Stimulated activated CD8-positive, alpha-beta memory T cell treated with anti-CD3 and anti-CD28 coated beads, Interleukin-15, amount 100 ng/mL, for 4 hours (primary cell): ENCODE data around the gene MYH14.
"Not testable (repeated sequence)": the region's sequence is repeated elsewhere in the genome, so short reads cannot be mapped to it uniquely, and the experiment has no call there.

Experiments
- DNase-seq, 2 donors: peaks; one replicate each; pipeline ENCODE4 v3.0.0-alpha.2; 2020; ENCODE audit warnings: low read depth in 2 of 2

Gene MYH14

DNA sequence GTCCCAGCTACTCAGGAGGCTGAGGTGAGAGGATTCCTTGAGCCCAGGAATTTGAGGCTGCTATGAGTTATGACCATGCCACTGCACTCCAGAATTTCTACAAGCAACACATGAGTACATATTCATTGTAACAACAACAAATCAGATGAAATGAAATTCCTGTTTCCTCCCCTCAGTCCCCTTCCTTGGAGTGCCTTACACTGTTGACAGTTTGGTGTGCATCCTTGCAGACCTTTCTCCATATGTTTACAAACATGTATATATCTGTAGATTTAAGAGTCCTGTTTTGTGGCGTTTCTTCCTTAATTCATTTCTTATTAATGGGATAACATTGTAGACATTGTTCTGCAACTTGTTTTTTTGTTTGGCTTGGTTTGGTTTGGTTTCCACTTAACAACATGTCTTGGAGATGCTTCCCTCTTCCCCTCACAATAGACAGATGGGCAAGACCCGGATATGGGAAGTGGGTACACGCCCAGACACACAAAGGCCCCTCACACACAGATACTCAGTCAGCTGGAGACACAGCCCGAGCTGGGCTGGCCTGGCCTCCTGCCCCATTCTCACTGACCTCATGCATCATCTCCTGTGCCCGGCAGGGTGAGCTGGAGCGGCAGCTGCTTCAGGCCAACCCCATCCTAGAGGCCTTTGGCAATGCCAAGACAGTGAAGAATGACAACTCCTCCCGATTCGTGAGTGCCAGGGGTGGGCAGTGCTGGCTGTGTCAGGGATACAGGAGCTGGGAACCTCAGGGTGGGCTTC, 21.7 kb downstream of the MYH14 start:
- no peak for DNase-seq

DNA sequence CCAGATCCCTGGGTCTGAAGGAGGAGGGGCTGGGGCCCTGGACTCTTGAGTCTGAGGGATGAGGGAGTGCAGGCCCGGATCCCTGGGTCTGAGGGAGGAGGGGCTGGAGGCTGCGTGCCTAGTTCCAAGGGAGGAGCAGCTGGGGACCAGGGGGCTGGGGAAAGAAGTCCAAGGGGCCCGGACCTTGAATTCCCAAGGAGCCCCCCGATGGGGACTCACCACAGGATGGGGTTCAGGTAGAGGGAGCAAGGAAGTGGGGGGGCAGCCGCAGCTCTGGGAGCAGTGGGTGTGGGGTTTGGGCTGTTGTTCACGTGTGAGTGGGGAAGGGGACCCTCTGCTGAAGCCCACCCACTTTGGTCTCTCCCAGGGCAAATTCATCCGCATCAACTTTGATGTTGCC, 23.1 kb downstream of the MYH14 start:
- DNase-seq = no peak

DNA sequence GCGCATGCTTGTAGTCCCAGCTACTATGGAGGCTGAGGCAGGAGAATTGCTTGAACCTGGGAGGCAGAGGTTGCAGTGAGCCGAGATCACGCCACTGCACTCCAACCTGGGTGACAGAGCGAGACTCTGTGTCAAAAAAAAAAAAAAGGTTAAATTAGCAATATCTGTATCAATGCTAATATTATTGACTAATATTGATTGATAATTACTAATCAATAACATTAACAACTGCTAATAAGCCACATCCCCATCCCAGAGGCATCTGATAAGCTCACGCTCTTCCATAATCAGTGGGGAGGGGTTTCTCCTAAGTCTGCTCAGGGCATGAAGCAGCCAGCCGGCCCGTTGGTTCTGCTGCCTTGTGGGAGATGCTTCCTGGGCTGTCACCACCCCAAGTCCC, 24.7 kb downstream of the MYH14 start:
- not testable (repeated sequence) for DNase-seq

DNA sequence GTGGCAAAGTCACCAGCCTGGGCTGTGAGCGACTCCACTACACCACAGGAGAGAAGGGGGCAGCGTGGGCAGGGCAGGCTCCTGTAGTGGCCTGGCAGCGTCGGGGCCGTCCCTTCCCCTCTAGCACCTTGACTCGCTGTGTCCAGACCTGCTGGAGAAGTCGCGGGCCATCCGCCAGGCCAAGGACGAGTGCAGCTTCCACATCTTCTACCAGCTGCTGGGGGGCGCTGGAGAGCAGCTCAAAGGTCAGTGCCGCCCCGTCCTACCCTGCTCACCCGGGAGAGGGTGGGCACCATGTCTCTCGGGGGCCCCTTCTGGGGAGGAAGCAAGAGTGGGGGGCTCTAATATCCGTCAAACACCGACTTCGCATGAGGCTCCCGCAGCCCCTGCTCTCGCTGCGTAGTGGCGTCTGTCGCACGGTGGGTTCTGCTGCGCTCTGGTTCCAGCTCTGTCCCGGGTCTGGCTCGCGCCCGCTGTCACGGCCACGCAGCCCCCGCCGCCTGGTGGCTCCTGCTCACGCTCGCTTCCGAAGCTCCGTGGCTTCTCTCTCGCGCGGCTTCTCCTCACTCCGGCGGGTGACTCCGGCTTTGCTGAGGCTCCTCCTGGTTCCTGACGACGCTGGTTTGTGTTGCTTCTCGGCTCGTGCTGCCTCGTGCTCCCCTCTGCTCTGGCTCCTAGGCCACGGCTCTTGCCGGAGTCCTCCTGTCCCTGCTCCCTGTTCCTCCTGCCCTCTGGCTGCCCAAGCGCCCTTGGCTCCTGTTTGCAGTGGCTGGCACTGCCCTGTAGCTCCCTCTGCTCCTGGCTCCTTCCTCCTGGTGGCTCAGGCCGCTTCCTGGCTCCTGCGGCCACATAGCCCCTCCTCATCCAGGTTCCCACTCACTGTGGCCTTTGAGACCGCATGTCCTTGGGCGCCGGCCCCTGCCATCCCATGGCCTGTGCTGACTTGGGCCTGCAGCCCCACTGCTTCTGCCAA, 27.2 kb downstream of the MYH14 start:
- no peak for DNase-seq

DNA sequence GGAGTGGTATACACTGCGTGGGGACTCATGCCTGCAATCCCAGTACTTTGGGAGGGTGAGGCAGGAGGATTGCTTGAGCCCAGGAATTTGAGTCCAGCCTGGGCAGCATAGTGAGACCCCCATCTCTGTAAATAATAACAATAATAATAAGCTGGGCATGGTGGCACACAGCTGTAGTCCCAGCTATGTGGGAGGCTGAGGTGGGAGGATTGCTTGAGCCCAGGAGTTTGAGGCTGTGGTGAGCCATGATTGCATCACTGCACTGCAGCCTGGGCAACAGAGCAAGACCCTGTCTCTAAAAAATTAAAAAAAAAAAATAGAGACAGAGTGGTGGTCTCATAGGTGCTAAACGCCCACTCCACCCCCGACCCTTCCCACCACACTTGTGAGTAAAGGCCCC, 28.0 kb downstream of the MYH14 start:
- DNase-seq = not testable (repeated sequence)

DNA sequence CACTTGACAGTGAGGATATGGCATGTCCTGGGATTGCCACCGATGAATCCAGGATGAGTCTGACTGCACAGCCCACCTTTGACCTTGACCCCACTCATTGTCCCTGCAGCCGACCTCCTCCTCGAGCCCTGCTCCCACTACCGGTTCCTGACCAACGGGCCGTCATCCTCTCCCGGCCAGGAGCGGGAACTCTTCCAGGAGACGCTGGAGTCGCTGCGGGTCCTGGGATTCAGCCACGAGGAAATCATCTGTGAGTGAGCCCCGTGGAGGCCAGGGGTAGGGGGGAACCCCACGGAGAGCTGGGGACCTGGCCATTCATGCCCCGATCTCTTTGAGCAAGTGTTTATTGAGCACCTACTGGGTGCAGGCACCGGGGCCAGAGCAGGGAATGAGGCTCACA, 28.4 kb downstream of the MYH14 start:
- no peak for DNase-seq

DNA sequence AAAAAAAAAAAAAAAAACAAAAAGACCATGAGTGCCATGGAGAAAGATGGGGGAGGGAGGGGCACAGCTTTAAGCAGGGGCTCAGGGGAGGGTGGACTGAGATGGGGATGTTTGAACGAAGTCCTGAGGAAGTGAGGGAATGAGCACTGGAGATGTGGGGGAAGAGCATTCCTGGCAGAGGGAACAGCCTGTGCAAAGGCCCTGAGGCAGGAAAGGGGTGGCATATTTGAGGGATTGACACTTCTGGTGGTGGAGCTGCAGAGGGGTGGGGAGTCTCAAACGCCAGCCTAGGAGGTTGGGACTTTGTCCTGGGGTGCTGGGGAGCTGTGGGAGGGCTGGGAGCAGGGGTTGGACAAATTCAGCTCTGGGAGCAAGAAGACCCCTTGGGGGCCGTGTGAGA, 29.2 kb downstream of the MYH14 start:
- DNase-seq = no peak

DNA sequence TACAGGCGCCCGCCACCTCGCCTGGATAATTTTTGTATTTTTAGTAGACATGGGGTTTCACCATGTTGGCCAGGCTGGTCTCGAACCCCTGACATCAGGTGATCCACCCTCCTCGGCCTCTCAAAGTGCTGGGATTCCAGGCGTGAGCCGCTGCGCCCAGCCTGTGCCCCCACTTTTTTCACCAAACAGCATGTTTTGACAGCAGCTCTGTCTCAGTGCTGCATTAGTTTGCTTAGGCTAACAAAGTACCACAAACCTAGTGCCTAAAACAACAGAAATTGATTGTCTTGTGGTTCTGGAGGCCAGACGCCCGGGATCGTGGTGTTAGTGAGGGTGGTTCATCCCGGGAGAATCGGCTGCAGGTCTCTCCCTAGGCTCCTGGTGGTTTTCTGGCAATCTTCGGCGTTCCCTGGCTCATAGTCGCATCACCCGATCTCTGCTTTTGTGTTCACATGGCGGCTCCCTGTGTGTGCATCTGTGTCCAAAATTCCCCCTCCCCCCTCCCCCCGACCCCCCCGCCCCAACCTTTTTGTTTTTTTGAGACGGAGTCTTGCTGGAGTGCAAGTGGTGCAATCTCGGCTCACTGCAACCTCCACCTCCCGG, 30.0 kb downstream of the MYH14 start:
- DNase-seq = no peak

DNA sequence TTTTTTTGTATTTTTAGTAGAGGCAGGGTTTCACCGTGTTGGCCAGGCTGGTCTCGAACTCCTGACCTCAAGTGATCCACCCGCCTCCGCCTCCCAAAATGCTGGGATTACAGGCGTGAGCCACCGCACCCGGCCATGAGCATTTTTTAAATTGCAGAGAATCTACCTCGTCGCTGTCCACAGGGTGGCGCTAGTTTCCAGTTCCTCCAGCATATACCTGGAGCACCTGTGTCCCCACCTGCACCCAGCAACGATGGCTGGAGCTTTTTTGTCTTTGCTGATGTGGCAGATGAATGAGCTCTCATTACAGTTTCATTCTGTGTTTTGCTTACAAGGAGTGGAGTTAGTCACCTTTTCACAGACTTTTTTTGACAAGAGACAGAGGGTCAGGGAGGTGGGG, 34.1 kb downstream of the MYH14 start:
- not testable (repeated sequence) for DNase-seq

DNA sequence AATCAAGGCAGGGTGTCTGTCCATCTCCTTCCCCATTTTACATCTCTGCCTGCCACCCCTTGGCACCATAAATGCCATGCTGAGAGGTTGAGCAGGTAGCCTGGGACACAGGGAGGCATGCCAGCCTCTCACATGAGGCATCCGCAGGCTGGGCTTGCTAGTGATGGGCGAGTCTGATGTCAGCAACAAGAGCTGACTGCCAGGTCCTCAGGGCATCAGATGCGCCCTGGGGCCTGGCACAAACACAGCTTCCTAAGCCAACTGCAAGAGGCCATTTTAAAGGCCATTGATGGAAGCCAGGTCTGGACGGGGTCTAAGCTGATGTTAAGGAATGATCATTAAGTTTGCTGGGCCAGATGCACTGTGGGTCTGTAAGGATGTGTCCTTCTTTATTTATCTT, 34.6 kb downstream of the MYH14 start:
- DNase-seq = no peak

DNA sequence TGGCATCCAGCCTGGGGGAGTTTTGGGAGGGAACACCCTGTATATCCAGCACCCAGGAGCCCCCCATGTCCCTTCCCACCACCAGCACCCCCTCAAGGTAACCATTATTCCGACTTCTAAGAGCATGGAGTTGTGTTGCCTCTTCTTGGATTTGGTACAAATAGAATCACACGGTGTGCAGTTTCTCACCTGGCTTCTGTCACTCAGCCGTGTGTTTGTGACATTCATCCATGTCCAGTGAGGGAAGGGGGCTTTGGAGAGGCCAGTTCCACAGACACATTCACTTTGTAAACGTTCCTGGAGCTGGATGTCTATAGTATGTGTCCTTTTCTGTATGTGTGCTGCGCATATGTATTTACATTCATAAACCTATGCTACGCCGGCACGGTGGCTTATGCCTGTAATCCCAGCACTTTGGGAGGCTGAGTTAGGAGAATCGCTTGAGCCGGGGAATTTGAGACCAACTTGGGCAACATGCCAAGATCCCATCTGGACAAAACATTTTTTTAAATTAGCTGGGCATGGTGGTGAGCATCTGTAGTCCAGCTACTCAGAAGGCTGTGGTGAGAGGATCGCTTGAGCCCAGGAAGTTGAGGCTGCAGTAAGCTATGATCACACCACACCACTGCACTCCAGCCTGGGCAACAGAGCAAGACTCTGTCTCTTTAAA, 36.6 kb downstream of the MYH14 start:
- no peak for DNase-seq

DNA sequence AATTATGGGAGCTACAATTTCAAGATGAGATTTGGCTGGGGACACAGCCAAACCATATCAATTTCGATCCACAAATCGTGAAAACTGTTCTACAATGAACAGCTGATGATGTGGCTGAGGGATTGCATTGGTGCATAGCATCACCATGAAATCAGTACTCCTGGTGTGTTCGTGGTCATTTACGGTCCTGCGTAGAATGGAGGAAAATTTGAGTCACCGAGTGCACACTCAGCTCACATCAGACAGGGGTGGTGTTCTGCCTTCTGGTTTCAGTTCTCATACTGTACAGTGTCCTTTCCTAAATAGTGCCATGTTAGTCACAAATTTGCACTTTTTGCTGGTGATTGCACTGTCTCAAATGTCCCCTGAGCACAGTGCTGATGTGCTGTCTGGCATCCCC, 39.2 kb downstream of the MYH14 start:
- no peak for DNase-seq

DNA sequence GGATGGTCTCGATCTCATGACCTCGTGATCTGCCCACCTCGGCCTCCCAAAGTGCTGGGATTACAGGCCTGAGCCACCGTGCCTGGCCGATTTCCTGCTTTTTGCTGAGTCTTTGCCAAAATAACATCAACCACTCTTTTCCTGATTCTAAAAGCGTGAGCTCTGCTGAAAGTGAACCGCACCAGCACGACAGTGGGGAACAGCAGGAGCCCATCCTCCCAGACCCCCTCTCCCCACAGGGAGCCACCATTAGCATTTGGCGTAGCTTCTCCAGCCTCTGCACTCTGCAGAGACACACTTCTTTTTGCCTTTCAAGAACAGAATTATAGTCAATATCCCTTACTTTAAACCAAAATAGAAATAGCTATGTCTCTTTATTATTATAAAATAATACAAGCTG, 41.3 kb downstream of the MYH14 start:
- no peak for DNase-seq

DNA sequence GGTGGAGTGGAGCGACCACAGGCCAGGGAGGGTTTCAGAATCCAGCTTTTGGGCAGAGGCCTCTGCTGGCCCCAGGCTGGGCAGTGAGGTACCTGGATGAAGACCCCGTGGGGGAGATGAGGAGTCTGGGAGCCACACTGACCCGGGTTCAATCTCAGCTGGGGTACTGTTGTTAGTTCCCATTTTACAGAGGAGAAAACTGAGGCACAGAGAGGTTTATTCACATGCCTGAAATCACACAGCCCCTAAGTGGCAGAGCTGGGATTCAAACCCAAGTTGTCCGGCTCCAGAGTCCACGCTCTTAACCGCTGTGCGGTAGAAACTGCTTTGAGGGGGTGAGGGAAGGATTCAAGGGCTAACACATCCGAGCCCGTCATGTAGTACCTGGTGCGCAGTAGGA, 45.0 kb downstream of the MYH14 start:
- no peak for DNase-seq

DNA sequence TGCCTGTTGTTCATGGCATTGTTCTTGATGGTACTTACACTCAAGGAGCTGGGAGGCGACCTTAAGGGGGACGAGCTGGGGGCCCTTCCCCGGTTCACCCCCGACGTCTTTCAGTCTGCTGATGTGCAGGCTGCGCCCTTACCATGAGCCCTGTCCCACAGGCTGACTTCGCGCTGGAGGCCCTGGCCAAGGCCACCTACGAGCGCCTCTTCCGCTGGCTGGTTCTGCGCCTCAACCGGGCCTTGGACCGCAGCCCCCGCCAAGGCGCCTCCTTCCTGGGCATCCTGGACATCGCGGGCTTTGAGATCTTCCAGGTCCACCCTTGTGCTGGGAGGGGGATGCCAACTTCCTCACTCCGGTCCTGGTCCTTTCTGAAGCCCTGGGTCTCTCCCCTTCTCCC, 45.4 kb downstream of the MYH14 start:
- DNase-seq = no peak

DNA sequence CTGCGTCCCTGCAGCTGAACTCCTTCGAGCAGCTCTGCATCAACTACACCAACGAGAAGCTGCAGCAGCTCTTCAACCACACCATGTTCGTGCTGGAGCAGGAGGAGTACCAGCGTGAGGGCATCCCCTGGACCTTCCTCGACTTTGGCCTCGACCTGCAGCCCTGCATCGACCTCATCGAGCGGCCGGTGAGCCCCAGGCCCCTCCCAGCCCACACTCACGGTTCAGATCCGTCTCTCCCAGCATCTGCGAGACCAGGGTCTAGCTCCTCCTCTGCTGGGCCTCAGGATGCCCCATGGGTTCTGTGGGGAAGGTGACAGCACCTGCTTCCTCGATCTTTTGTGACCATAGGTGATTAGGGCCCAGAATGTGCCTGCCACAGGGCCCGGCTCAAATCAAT, 46.2 kb downstream of the MYH14 start:
- no peak for DNase-seq

DNA sequence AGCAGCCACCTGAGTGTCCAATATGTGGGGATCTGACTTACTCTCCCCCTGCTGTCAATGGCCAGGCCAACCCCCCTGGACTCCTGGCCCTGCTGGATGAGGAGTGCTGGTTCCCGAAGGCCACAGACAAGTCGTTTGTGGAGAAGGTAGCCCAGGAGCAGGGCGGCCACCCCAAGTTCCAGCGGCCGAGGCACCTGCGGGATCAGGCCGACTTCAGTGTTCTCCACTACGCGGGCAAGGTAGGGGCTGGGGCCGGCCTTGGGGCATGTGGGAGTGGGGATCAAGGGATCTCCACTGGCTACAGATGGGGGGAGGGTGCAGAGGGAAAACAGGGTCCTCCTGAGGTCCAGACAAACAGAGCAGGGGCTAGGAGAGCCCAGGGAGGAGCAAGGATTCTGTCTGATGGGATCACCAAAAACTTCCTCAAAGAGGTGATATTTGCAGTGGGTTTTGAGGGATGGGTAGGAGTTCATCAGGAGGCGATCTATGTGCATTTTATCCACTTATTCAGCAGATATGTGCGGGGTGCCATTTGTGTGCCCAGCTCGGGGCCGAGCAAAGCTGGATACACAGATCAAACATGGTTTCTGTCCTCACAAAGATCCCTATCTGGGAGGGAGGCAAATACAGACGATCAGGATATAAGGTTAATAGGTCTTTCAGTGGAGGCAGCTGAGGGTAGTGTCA, 47.2 kb downstream of the MYH14 start:
- no peak for DNase-seq

DNA sequence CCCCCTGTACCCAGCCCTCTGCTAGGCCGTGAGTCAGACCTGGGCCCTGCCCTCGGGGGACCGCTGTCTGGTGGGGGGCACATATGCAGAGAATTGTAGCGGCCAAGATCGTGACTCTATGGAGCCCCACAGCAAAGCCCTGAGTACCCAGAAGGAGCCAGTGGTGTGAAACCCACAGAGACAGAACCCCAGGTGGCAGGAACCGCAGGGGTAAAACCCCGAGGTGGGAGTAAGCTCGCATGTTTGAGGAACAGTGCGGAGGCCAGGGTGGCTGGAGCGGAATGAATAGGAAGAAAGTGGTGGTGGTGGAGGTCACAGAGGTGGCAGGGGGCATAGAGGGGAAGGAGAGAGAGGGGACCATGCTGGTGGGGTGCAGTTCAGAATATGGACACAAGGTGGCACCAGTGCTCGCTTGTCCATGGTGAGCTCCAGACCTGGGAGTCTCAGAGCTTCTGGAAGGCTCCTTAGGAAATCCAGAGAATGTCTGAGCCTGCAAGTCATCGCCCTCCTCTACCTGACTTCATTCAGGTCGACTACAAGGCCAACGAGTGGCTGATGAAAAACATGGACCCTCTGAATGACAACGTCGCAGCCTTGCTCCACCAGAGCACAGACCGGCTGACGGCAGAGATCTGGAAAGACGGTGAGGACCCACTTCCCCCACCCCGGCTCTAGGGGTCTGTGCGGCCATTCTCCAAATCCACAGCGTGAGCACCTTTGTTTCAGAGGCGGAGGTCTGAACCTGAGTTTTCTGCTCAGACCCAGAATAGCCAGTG, 48.9 kb downstream of the MYH14 start:
- no peak for DNase-seq

DNA sequence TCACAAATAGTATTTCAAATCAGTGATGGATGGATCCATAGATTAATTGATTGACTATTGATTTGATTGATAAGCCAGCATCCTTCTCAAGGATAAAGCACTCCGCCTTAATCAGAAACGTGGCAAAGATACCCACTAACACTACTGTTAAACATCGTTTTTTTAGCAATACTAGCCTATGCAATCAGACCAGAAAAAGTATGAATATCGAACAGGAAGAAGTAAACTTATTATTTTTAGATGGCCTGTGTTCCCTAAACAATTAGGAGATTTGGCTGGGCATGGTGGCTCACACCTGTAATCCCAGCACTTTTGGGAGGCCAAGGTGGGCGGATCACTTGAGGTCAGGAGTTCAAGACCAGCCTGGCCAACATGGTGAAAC, 49.5 kb downstream of the MYH14 start:
- DNase-seq = no peak

DNA sequence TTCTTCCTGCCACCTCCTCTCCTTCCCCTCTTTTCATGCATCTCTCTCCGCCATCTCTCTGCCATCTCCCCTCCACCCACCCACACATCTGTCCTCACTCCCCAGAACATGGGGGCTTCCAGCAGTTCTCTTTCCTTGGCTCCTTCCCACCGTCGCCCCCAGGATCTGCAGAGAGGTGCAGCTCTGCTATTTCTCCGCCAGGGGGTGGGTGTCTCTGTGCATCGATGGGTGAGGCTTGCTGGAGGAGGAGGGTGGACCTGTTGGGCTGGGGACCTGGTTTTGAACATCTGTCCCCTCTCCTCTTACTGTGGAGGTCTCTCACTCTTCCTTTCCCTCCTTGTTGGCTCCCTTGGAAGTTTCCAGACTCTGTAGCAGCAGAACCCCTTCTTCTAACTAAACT, 51.7 kb downstream of the MYH14 start:
- DNase-seq = no peak

DNA sequence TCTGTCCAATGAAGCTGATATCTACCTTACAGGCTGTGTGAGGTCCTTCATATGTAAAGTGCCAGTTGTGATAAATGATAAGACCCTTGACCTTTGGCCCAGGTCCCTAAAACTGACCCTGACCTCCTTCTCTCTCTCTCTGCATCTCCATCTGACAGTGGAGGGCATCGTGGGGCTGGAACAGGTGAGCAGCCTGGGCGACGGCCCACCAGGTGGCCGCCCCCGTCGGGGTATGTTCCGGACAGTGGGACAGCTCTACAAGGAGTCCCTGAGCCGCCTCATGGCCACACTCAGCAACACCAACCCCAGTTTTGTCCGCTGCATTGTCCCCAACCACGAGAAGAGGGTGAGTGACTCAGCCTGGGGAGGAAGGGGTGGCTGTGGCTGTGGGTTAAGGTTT, 53.7 kb downstream of the MYH14 start:
- DNase-seq = no peak
